Activated gamma-delta T cell (primary cell): ENCODE measurements around the gene OR51A7.
"Not testable (repeated sequence)": the region's sequence is repeated elsewhere in the genome, so short reads cannot be mapped to it uniquely, and the experiment has no call there.

Source experiments
- DNase-seq: peaks from one replicate; lab custom pipeline; 2025; lab: John Stamatoyannopoulos, UW

Gene OR51A7

DNA sequence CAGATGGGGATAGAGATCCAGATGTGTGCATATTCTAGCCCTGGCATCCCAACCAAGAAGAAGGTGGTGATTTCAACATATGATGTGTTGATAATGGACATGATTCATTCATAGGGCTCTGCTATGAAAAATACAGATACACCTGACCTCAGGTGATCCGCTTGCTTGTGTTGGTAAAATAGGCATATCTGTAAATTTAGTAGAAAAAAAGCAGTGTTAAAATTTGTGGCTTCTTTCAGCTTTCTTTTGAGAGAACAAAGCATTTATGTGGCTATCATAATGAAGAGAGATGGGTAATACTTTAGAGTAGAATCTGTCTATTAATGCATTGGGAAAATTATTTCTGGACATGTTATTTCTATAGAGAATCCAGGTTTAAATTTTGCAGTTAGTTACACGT, 52.0 kb downstream of the OR51A7 start, which contains the start of gene OR51A2:
Gene OR51A2, minus strand, starts transcription at position 101 of the 400 bp plus-strand sequence. Its CDS starts 0 bp downstream, at position 101.
- not testable (repeated sequence) for DNase-seq

- no peak for DNase-seq
Observed at GRCh38 chr11:4957396-4957795, 53.8 kb downstream of the OR51A7 start.
